A673 (cell line): ENCODE results near the gene UACA.

Experiments
- CTCF ChIP-seq: fragments of 300-800, 200-600 bp; sonication (generic); conservative IDR thresholded peaks from 2 replicates; pipeline ENCODE4 v1.5.1; 2017; ENCODE audit warnings: low read depth, mild to moderate bottlenecking, antibody characterized with exemption, low read length, moderate library complexity, mixed read lengths
- EZH2 ChIP-seq: fragments of 200-600 bp; sonication (generic); IDR thresholded peaks from 2 replicates; pipeline ENCODE4 v1.6.1; 2017; ENCODE audit warnings: borderline replicate concordance, low read depth, mild to moderate bottlenecking, mixed read lengths, antibody characterized with exemption, low read length; ENCODE audit not compliant: poor library complexity, severe bottlenecking

GRCh38 chr15:70672081-70672480 is 91.3 kb downstream of the UACA start:
- TF ChIP-seq CTCF = no peak
- no peak for TF ChIP-seq EZH2
